Measurements from ENCODE around the gene PI4K2B.

The PI4K2B gene

DNA sequence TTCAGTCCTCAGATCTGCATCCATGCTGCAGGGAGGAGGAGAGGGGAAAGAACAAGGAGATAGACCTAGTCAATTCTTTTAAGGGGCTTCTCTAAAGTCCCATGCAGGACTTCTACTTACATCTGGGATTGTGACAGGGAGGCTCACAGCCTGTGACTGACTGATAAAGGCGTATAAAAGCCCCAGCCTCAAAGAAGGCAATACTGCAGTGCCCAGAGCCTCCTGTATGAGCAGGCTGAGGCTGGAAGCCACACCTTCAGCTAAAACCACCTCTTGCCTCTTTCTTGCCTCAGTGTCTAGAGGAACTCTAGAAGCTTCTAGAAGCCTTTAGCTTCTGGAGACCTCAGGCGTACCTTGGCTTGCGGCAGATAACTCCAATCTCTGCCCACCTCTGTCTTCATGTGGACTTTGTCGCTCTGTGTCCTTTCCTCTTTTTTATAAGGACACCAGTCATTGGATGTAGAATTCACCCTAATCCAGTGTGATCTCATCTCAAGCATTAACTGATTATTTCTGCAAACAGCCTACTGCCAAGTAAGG lies 72.8 kb downstream of the PI4K2B start:
- Histone ChIP-seq H3K9me3 (ENCODE audit: severe bottlenecking) (no peaks in the 10 kb centered on the region), H3K36me3 (ENCODE audit: low read depth) (no peaks in the 10 kb centered on the region), H3K27me3 (ENCODE audit: insufficient read depth, poor library complexity, severe bottlenecking) (no peaks in the 10 kb centered on the region), H3K4me1 (ENCODE audit: insufficient read depth, poor library complexity, severe bottlenecking) (no peaks in the 10 kb centered on the region), H3K27ac (ENCODE audit: poor library complexity, severe bottlenecking) (no peak overlapping the region), H3K4me3 (ENCODE audit: severe bottlenecking) (no peak overlapping the region)
- ATAC-seq (ENCODE audit: low read depth) (no peak), DNase-seq (ENCODE audit: low spot score) (no peak)
- no peak for TF ChIP-seq CTCF (IDR thresholded peaks at IDR 0.05; ENCODE audit: poor library complexity, severe bottlenecking)

GRCh38 chr4:25307596-25307995 lies 73.8 kb downstream of the PI4K2B start:
- Histone ChIP-seq H3K4me3 (ENCODE audit: severe bottlenecking) (no peak overlapping the region), H3K27me3 (ENCODE audit: insufficient read depth, poor library complexity, severe bottlenecking) (no peaks in the 10 kb centered on the region), H3K4me1 (ENCODE audit: insufficient read depth, poor library complexity, severe bottlenecking) (no peaks in the 10 kb centered on the region), H3K36me3 (ENCODE audit: low read depth) (no peaks in the 10 kb centered on the region), H3K9me3 (ENCODE audit: severe bottlenecking) (no peaks in the 10 kb centered on the region), H3K27ac (ENCODE audit: poor library complexity, severe bottlenecking) (no peak overlapping the region)
- no peak for ATAC-seq (ENCODE audit: low read depth)
- no peak for TF ChIP-seq CTCF (IDR thresholded peaks at IDR 0.05; ENCODE audit: poor library complexity, severe bottlenecking)
- DNase-seq (ENCODE audit: low spot score) = no peak

GRCh38 chr4:25308306-25308705 lies 74.5 kb downstream of the PI4K2B start:
- H3K36me3 ChIP-seq (ENCODE audit: low read depth) = no peaks in the 10 kb centered on the region
- H3K27ac ChIP-seq (ENCODE audit: poor library complexity, severe bottlenecking) = no peak overlapping the region
- no peak for TF ChIP-seq CTCF (IDR thresholded peaks at IDR 0.05; ENCODE audit: poor library complexity, severe bottlenecking)
- H3K9me3 ChIP-seq (ENCODE audit: severe bottlenecking) = no peaks in the 10 kb centered on the region
- no peaks in the 10 kb centered on the region for H3K4me1 ChIP-seq (ENCODE audit: insufficient read depth, poor library complexity, severe bottlenecking)
- DNase-seq (ENCODE audit: low spot score) (no peak), ATAC-seq (ENCODE audit: low read depth) (no peak)
- no peaks in the 10 kb centered on the region for H3K27me3 ChIP-seq (ENCODE audit: insufficient read depth, poor library complexity, severe bottlenecking)
- H3K4me3 ChIP-seq (ENCODE audit: severe bottlenecking) = no peak overlapping the region

- no peaks in the 10 kb centered on the region for H3K36me3 ChIP-seq (ENCODE audit: low read depth)
- DNase-seq (ENCODE audit: low spot score) = no peak
- H3K9me3 ChIP-seq (ENCODE audit: severe bottlenecking) = no peaks in the 10 kb centered on the region
- H3K27me3 ChIP-seq (ENCODE audit: insufficient read depth, poor library complexity, severe bottlenecking) = no peaks in the 10 kb centered on the region
- H3K4me3 ChIP-seq (ENCODE audit: severe bottlenecking) = no peak overlapping the region
- no peak for TF ChIP-seq CTCF (IDR thresholded peaks at IDR 0.05; ENCODE audit: poor library complexity, severe bottlenecking)
- no peak overlapping the region for H3K27ac ChIP-seq (ENCODE audit: poor library complexity, severe bottlenecking)
- ATAC-seq (ENCODE audit: low read depth) = no peak
- peaks cover 2% of the 10 kb centered on the region for H3K4me1 ChIP-seq (ENCODE audit: insufficient read depth, poor library complexity, severe bottlenecking)
Observed at GRCh38 chr4:25308761-25309160, 74.9 kb downstream of the PI4K2B start.

GRCh38 chr4:25310066-25310802 lies 76.4 kb downstream of the PI4K2B start:
- Histone ChIP-seq H3K9me3 (ENCODE audit: severe bottlenecking) (no peaks in the 10 kb centered on the region), H3K27me3 (ENCODE audit: insufficient read depth, poor library complexity, severe bottlenecking) (no peaks in the 10 kb centered on the region), H3K4me3 (ENCODE audit: severe bottlenecking) (no peak overlapping the region), H3K27ac (ENCODE audit: poor library complexity, severe bottlenecking) (no peak overlapping the region), H3K4me1 (ENCODE audit: insufficient read depth, poor library complexity, severe bottlenecking) (peaks cover 3% of the 10 kb centered on the region), H3K36me3 (ENCODE audit: low read depth) (peaks cover 11% of the 10 kb centered on the region)
- DNase-seq (ENCODE audit: low spot score) = no peak
- no peak for TF ChIP-seq CTCF (IDR thresholded peaks at IDR 0.05; ENCODE audit: poor library complexity, severe bottlenecking)
- ATAC-seq (ENCODE audit: low read depth) = no peak

All from RWPE2 (cell line).